Nucleus accumbens (tissue), 56 donors: ENCODE data around the gene ODAD2.

Experiments
- DNase-seq, 56 donors: peaks; one replicate each; lab custom pipeline; 2025; lab: John Stamatoyannopoulos, UW

Gene ODAD2

DNA sequence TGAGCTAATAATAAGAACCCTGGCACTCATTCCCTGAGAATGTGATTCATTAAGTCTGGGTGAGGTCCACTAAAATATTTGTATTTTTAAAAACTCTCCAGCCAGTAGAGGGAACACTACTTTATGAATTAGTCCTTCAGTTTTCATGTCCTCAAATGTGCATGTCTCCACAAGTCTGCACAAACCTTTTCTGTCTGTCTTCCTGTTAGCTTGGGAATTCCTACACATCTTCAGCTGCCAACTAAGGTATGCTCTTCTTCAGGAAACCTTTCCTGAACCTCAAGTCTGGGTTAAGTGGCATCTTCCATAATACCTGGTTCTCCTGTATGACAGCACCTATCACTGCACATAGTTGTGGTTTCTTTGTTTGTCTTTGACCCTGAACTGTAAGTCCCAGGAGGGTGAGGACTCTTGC lies 133.7 kb downstream of the ODAD2 start:
- DNase-seq = no peak

DNA sequence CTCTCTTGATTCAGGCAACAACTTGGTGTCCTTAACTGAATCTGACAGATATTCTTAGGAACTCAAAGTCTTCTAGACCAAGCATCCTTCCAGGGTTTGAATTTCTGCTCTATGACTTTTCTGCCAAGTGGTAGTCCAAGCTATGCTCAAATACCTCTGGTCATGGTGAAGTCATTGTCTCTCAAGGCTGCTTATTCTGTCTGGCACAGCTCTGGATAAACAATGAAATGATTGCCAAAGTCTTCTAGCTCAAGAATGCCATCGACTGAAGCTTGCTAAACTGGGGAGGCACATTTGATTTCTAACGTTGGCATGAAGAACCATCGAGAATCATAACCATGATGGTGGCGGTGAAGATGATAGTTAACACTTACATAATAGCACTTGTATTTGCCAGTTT lies 137.1 kb downstream of the ODAD2 start:
- no peak for DNase-seq

DNA sequence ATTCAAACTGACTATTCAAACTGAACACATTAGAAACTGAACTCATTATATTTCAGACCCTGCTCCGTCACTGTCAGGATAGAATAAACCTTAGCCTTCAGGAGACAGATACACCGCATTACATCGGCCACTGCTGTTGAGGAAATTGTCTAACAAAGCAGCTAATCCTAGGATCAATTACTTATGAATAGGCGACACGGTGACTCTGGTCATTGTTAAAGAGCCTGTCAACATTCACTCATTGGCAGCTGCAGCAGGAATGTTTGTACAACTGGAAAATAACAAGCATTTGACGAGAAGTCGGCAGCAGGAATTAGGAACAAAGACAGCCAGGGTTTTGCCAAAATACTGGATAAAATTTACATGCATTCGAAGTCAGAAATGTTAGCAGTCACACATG lies 141.3 kb downstream of the ODAD2 start:
- DNase-seq = no peak

DNA sequence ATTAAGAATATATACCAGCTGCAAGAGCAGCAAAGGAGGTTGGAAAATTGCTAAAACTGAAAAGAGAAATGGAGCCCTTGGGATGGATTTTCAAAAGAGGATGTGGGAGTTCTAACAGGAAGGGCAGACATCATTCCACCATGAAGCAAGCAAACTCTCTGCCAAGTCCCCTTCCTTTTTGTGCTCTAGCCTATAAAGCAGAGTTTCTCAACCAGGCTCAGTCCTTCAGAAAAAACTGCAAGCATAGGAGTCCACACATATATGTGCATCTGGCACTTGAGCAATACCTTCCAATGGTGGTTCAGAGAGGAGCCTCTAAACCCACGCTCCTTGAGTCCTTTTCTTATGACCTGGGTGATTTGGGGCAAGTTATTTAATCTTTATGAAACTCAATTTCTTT lies 154.7 kb downstream of the ODAD2 start:
- DNase-seq = no peak

DNA sequence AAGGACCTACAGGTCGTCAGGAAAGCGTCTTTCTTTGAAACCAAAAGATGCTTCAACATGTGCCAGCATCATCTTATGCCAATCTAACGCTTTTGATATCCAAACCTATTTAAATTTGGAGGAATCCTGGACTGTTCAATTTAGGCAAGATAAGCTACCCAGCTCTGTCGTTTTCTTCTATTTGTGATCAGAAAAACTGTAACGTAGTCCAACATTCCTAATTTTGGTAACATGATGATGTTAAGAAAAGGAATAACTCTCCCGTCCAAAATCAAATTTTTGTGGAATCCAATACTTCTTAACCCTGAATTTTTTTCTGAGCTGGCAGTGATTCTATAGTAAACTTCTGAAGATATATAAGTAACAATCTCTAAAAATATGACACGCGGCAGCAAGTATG lies 160.0 kb downstream of the ODAD2 start:
- no peak for DNase-seq

DNA sequence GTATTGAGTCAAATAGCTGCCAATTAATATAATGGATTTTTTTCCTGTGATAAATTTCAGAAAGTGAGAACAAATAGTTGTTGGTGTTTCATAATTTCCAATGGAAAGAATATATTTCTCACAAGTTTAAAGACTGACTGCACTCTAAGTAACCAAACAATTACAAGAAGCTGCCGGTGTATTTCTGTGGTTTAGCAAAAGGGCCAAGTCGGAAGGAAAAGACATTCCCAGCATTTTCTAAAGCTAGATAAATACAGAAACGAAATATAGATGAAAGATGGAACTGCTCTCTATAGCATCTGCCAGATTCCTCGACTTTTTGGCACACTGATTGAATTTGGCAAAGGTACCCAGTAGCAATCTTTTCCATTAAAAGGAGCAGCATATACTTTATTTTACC lies 160.5 kb downstream of the ODAD2 start:
- DNase-seq = no peak

DNA sequence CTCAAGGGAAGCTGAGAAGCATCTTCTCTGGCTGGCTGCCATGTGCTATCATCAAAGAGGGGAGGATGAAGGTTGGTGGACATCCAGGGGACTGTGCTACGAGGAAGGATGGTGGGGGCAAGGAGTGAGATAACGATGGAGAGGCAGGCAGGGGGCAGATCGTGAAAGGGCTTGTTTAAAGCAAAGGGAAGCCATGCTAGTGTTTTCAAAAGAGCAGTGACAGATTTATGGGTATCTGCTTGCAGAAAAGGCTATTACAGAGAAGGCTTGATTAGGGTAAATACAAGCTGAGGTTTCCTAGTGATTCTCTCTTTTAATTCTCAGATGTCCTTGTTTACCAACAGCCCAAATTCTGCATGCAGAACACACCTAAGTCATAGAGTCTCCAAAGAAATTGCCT lies 164.4 kb downstream of the ODAD2 start:
- DNase-seq = no peak

DNA sequence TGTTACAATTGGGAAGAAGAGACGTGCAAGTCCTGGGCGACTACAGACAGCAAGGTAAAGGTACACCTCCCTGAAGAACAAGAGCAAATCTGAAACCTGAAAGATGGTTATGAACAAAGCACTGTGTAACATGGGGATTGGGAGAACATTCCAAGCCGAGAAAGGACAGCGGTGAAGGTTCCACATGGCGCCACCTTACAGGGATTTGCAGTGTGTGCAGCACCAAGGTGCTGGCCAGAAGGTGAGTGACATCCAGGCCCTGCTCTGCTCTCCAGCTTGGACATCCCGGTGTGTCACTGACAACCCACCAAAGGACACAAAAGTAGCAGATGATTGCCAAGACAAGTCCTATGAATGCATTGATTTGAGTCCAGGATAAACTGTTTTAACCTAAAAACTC lies 165.1 kb downstream of the ODAD2 start:
- no peak for DNase-seq

DNA sequence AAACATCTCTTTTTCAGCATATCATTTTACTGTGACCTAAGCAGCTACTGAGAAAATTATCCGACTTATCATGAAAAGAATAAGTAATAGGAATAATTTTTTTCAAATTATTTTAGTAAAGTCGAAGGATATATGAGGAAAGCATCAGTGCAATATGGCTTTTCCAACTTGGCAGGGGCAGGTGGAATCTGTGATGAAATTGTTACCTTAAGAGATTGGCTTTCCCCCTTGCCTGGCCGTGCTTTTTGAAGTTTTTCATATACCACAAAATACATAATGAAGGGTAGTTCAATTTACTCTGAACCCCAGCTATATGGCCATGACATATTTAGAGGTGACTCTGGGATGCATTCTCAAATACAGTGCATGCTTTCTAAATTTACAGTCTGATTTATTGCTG lies 166.1 kb downstream of the ODAD2 start:
- DNase-seq = no peak

DNA sequence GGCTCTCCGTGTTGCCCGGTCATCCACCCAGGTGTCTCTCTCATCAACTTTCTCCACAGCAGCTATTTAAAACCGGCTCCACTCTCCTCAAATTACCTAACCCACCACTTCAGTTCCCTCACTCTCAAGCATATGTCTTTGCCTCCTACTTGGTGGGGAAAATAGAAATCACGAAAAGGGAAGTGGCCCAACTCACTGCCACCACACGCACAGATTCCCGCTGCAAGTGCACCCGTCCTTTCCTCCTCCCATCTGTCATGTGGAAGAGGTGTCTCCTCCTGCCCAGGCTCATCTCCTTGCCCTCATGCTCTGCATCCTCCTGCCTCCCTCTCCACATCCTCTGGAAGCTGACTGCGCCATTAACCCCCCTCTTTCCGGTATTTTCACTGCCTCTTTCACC lies 172.5 kb downstream of the ODAD2 start:
- DNase-seq = no peak

DNA sequence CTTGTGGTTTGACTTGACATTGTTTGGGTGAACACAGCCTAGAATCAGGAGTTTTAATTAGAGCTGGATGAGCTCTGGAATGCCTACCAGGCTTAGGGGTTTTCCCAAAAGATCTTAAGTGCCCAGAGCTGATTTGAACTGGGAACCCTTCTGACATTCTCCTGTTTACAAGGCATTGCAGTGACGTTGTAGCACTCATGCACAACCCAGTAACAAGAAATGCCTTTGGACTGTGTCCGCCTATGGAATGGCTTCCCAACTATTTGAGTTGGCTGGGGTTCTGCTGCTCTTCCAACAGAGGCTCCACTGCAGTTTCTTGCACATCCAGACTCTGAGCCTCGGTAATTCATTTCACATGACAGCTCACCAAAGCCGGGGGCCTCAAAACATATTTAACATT lies 176.6 kb downstream of the ODAD2 start:
- DNase-seq = no peak

DNA sequence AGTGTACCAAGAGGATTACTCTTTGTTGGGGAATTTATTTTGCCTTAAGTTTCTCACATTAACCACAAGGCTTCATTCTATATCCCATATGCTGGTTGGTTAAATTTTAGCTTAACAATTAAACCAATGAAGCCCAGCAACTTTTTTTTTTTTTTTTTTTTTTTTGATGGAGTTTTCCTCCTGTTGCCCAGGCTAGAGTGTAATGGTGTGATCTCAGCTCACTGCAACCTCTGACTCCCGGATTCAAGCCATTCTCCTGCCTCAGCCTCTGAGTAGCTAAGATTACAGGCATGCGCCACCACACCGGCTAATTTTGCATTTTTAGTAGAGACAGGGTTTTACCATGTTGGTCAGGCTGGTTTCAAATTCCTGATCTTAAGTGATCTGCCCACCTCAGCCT lies 178.2 kb downstream of the ODAD2 start:
- no peak for DNase-seq

DNA sequence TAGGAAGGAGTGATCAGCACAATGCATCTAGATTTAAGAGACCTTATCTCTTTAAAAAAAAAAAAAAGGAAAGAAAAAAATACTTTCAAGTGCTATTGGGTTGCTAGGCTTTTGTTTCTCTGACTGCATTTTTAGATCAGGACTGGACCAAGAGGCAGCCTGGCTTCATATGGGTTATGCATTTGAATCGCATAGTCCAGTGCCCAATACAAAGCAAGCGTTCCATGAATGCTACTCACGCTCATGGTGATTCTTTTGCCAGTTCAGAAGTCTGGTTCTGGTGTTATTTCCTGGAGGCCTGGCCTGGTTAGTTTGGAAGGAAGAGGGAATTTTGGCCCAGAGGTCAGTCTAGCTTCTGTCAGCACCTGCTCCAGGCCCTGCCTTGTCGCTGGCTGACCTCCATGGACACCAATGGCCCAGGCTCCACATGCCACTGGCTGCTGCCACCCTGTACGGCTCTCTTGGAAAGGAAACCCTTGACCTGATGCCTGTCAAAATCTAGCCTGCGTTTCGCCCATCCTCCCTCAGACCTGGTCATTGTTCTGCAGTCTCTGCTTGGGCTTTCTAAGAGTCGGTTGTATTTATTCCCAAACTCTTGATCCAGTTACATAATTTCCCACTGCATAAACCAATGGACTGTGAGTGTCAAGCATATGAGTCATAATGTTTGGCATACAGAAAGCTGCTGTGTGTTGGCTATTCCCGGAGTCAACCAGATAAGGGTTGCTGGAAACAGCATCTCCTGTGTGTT lies 178.9 kb downstream of the ODAD2 start:
- DNase-seq = no peak

DNA sequence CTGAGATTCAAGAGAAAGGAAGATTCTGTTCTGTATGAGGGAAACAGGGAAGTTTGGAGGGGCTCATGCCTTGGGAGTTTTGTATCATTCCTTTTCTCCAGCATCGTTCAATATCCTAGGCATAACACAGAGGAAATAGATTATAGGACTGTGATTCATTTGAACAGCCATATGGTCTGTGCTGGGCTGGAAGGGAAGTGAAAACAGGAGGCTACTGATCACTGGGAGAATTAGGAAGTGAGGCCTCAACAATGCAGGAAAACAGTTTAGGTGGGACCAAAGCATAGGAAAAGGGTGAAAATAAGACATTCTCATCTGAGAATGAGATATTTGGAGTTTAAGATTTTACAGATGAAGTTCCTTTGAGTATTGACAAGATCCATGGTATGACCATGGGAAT lies 182.6 kb downstream of the ODAD2 start:
- DNase-seq = no peak

DNA sequence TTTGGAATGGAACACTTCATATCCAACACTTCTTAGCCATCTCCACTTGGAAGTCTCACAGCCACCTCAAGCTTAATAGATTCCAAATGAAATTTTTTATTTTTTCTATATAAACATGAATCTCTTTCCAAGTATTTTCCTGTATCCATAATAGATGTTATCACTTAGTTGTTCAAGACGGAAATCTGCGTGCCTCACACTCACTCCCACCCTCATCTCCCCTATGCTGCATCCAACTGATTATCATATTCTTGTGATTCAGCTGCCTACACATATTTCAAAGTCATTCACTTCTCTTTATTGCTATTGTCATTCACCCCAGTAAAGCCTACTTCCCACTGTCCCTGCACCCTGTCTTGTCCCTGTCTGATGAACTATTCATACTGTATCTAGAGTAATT lies 183.0 kb downstream of the ODAD2 start:
- no peak for DNase-seq

DNA sequence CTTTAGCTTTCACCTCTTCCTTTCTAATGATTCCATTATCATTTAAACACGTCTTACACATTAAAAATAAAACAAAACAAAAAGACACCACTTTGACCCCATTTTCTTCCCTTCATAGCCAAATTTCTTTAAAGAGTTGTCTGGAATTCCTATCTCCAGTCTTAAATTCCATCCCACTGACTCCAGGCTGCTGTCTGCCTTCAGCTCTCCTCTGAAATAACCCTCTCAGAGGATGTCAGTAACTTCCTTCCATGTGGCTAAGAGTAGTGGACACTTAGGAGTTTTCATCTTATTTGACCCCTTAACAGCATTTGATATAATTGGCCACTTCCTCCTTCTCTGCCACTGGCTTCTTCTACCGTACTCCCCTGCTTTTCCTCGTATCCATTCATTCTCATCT lies 183.6 kb downstream of the ODAD2 start:
- no peak for DNase-seq

DNA sequence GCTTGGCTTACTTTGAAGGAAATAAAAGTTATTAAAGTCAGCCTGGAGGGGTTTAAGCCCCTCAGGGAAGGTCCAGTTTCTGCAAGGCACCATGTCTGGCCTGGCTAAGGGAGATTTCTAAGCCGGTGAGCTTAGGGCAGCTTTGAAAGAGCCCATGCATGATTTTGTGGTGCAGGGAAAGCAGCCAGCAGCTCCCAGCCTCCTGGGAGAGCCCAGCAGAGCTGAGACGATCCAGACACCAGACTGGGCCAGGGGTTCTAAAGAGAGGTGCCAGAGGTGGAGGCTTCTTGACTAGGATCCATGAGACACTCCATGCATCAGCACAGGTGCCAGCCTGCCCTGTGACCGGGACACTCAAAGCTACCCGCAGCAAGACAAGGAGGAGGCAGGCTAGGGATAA lies 193.7 kb downstream of the ODAD2 start:
- DNase-seq = no peak

DNA sequence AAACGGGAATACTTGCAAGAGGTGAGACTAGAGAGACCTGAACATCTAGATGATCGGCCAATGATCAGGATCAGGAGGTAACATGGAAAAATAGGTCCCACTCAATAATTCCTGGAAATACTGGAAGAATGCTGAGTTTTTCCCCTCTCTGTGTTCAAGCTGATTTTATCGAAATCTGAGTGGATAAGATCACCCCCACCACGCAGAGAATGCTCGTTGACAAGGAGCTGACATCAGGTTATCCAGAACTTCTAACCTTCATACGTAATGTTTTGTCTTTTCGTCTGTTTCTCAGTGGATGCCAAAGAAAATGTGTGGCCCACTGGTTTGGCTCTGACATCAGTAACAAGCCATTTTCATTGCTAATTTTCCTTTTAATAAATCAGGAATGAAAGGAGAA lies 194.7 kb downstream of the ODAD2 start:
- DNase-seq = no peak

DNA sequence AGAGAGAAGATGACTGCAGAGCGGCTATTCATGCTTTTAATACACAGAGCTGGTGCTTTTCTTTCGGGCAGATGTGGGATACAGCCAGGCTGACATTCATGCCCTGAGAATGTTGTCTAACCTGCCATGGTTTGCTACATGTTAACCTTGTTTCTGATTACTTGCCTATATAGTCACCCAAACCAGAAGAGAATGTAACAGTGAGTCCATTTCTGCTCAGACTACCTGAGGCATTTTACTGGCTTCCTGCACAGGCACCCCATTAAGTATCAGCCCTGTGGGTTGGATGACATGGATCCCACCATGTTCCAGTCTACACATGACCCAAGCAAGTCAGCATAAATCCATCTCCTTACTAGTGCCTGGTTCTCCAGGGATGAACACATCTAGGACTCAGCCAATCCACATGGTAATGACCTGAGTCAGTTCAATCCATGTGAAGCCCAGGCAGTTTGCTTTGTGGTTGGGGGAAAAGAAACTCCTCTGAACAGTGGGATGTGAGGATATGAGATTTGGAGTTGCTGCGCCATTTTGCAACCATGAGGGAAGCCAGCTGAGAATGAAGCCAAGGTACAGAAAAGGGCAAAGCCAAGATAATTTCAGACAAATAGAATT lies 197.6 kb downstream of the ODAD2 start:
- DNase-seq = no peak

DNA sequence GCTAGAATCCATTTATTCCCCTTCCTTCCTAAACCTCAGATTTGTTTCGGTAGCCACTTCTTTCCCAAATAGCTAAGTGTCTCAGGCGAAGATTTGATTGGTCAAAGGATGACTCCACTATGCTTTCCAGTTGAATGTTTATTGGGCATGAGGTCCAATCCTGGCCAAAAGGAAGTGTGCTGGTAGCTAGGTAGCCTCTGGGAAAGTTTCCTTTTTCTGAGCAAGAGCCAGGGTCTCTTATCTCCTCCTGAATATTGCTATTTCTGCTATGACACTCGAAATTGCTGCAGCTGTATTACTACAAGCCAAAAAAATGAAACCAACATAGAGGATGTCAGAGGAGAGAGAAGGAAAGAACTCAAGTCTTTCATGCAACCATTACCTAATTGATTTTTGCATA lies 199.8 kb downstream of the ODAD2 start:
- DNase-seq = no peak

DNA sequence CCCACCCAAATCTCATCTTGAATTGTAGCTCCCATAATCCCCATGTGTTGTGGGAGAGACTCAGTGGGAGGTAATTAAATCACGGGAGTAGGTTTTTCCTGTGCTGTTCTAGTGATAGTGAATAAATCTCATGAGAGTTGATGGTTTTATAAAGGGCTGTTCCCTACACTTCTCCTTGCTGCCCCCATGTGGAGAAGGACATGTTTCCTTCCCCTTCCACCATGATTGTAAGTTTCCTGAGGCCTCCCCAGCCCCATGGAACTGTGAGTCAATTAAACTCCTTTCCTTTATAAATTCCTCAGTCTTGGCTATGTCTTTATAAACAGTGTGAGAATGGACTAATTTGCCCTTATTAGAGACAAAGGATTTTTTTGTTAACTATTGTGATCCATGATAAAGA lies 204.7 kb downstream of the ODAD2 start:
- DNase-seq = no peak

DNA sequence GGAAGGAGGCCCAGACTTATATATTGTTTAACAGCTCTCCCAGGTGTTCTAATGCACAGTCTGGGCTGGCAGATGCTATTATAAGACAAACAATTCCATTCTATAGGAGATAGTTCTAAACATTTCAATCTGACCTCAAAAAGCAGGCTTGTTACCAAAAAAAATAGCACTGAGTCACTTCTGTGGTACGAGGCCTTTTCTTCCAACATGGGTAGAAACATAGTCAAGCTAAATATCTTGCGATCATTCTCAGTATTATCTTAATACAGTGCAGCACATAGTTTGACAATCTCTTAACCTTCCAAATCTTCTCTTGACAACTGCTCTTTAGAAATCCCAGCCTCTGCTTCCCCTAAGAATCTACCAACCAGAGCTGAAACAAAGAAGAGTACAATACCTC lies 206.7 kb downstream of the ODAD2 start:
- no peak for DNase-seq

DNA sequence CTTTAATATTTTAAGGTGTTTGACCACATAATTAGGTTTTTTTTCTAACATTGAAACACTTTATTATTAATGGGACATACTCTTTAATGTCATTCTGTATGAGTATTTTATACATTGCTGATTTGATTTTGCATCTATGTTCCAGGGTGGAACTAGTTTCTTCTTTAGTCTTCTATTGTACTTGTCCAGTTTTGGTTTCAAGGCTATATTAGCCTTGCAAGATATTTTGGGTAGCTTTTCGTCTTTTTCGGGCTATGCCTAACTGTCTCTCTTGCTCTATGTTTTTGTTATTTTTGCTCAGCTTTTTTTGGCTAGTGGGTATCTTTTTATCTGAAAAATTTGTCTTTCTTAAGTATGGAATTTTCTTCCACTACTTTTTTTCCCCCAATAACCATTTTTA lies 214.6 kb downstream of the ODAD2 start:
- no peak for DNase-seq
